IgD-negative memory B cell (primary cell): Measurements from ENCODE around the gene GFER. TPM values are rescaled to one million over a fixed set of nuclear protein-coding genes. Genes with fewer than 3 reads are reported as not detected.
"Not testable (repeated sequence)": the region's sequence is repeated elsewhere in the genome, so short reads cannot be mapped to it uniquely, and the experiment has no call there.

ENCODE experiments used
- H3K27ac Mint-ChIP-seq, 3 donors: one replicate each; pipeline ENCODE4 v1.8.0; 2020 to 2022; ENCODE audit warnings: mild to moderate bottlenecking in 3 of 3, mixed read lengths in 3 of 3, moderate library complexity in 1 of 3
- H3K27me3 Mint-ChIP-seq: one replicate; pipeline ENCODE4 v1.8.0; 2021; ENCODE audit warnings: mixed read lengths
- H3K36me3 Mint-ChIP-seq: one replicate; pipeline ENCODE4 v1.8.0; 2020; ENCODE audit warnings: mild to moderate bottlenecking, mixed read lengths
- H3K4me1 Mint-ChIP-seq, 3 donors: one replicate each; pipeline ENCODE4 v1.8.0; 2020 to 2022; ENCODE audit warnings: mixed read lengths in 3 of 3, mild to moderate bottlenecking in 1 of 3
- H3K4me3 Mint-ChIP-seq, 4 donors: one replicate each; pipeline ENCODE4 v1.8.0; 2020 to 2022; ENCODE audit warnings: mild to moderate bottlenecking in 4 of 4, mixed read lengths in 4 of 4, moderate library complexity in 3 of 4
- H3K9me3 Mint-ChIP-seq, 3 donors: one replicate each; pipeline ENCODE4 v1.8.0; 2020 to 2021; ENCODE audit warnings: mixed read lengths in 3 of 3, mild to moderate bottlenecking in 1 of 3
- polyA plus RNA-seq: library from polyadenylated mRNA; unstranded; fragments of 300-500 nt; fragmentation: Illumina TruSeq; gene quantifications from one replicate; pipeline ENCODE4 v1.2.3, GENCODE V29; 2021

GFER gene
- 39.0 TPM for polyA plus RNA-seq

DNA sequence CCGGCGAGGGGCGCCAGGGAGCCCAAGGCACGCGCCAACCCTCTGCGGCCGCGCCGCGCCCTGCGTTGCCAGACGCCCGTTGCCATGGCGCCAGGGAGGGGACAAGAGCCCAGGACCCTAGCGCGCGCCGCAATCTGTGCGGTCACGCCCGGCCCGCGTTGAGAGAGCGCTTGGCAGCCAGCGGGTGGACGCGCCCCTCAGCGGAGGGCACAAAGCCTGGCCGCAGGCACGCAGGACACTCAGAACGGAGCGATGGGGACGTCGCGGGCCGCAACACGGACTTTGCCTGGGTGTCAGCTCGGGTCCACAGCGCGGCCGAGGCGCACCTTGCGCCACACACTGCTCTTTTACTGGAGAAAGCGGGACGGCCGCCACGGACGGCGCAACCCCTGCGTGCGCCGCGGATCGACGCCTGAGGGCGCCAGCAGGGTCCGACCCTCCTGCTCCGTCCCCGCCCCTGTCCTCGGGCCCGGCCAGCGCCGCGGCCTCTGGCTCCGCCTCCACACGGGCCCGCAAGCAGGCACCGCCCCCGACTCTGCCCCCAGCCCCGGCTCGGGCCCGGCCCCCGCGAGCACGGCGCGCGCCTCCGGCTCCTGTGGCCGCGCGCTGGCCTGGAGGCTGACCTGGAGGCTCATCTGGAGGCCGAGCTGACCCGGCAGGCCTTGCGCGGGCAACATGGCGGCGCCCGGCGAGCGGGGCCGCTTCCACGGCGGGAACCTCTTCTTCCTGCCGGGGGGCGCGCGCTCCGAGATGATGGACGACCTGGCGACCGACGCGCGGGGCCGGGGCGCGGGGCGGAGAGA is at the start of gene GFER:
GFER (plus strand) TSS at position 650 of the 803 bp plus-strand sequence; CDS start at position 676, 26 bp downstream.
- Mint-ChIP-seq H3K27ac (peak within 1 kb of the TSS; percentile 81 to 87 (median 87)), H3K9me3 (no peaks in the 10 kb centered on the region), H3K36me3 (peaks cover under 1% of the 10 kb centered on the region), H3K4me3 (peak within 1 kb of the TSS; percentile 71 to 85 (median 77)), H3K27me3 (peaks cover 20% of the 10 kb centered on the region), H3K4me1 (peaks cover 0 to 5% (median 3%) of the 10 kb centered on the region in 3 donors)

DNA sequence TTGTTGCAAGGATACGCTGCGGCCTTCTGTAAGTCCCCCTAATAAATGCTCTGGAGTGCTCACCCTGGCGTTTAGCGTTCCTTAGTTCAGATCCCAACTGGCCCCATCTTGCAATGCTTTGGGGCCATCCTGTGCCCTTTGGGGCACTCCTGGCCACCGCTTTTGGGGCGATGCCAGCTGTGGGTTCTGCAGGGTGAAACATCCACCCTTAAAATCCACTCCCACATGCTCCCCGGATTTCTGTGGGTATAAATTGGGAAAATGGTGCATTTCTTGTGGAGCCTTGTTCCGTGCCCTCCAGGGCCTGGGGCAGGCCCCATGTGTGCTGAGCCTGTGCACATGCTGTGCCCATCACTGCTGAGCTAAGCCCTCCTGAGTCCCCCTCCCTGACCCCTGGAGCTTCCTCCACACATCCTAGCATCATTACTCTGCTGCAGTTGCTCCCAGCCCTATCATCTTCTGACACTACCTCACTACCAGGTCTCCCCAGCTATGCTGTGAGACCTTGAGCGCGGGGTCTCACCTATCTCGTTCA is 47.0 kb upstream of the GFER start:
- Mint-ChIP-seq H3K4me1 (peaks cover 0 to 2% (median 2%) of the 10 kb centered on the region in 3 donors), H3K4me3 (no peak overlapping the region), H3K9me3 (peaks cover 0 to 1% (median 0%) of the 10 kb centered on the region in 3 donors), H3K27ac (no peak overlapping the region), H3K36me3 (no peaks in the 10 kb centered on the region), H3K27me3 (no peaks in the 10 kb centered on the region)

- no peaks in the 10 kb centered on the region for H3K36me3 Mint-ChIP-seq
- no peak overlapping the region for H3K27ac Mint-ChIP-seq
- peaks cover 0 to 1% (median 0%) of the 10 kb centered on the region in 3 donors for H3K9me3 Mint-ChIP-seq
- no peaks in the 10 kb centered on the region for H3K27me3 Mint-ChIP-seq
- no peak overlapping the region for H3K4me3 Mint-ChIP-seq
- H3K4me1 Mint-ChIP-seq = peaks cover 2 to 5% (median 4%) of the 10 kb centered on the region in 3 donors
Observed at GRCh38 chr16:1938316-1938715, 45.7 kb upstream of the GFER start.

DNA sequence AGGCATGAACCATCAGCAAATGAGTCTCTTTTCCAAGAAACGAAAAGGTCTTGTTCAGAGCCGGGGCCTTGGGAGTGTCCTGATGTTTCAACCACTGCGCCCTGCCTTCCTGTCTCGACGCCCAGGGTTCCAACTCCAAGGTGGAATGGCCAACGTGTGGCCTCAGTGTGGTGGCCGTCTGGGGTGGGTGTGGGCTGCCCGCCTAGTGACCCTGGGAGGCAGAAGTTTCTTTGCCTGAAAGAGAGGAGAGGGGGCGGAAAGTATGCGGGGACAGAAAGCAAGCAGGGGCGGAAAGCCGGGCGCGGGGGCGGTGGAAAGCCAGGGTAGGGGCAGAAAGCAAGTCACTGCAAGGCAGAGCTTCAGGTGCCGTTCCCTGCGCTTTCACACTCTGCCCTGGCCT is 45.1 kb upstream of the GFER start:
- Mint-ChIP-seq H3K4me1 (peaks cover 2 to 7% (median 5%) of the 10 kb centered on the region in 3 donors), H3K27ac (no peak overlapping the region), H3K9me3 (peaks cover 0 to 1% (median 0%) of the 10 kb centered on the region in 3 donors), H3K36me3 (no peaks in the 10 kb centered on the region), H3K27me3 (no peaks in the 10 kb centered on the region), H3K4me3 (no peak overlapping the region)

GRCh38 chr16:1939833-1940232 is 44.2 kb upstream of the GFER start:
- H3K9me3 Mint-ChIP-seq, H3K27ac Mint-ChIP-seq, H3K4me3 Mint-ChIP-seq, H3K36me3 Mint-ChIP-seq, H3K27me3 Mint-ChIP-seq, H3K4me1 Mint-ChIP-seq: not testable (repeated sequence)

DNA sequence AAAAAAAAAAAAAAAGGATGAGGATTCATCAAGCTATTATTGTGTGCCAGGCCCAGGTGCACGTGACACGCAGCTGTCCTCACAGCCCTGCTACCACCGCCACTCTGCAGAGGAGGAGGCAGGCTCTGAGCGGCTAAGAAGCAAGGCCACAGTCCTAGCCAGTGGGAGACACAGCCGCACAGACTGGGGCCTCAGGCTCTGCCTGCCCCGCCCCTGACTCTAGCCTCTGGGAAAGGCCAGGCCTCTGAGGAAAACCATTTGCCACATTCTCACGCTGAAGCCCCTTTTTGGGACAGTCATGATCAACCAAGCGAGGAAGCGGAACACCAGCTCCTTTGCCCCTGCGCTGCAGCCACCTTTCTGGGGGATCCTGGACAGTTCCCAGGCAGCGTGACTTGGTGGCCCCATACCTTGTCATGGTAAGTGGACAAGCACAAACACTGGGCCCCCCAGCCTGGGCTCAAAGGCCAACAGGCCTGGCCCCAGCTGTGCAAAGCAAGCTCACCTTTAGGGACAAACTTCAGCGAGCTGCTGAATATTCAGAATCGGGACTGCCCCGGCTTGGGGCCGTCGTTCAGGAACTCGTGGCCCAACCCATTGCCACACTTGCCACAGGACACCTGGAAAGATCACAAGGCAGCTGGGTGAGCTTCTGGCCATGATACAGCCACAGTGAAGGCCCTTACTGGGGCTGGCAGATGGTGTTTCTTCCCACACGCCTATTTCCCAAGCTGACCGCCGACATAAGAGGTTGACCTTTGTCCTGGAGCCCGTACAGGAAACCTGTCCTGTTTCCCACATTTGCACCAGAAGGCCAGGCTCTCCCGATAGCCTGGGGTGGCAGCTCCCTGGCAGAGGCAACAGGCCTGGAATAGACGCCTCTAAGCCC is 43.5 kb upstream of the GFER start:
- H3K36me3 Mint-ChIP-seq = no peaks in the 10 kb centered on the region
- H3K27ac Mint-ChIP-seq = peak overlapping the region in 1 of 3 donors; percentile 35
- H3K4me1 Mint-ChIP-seq = peaks cover 2 to 7% (median 5%) of the 10 kb centered on the region in 3 donors
- peak overlapping the region in 1 of 4 donors; percentile 55 for H3K4me3 Mint-ChIP-seq
- H3K9me3 Mint-ChIP-seq = peaks cover 0 to 1% (median 0%) of the 10 kb centered on the region in 3 donors
- H3K27me3 Mint-ChIP-seq = no peaks in the 10 kb centered on the region

DNA sequence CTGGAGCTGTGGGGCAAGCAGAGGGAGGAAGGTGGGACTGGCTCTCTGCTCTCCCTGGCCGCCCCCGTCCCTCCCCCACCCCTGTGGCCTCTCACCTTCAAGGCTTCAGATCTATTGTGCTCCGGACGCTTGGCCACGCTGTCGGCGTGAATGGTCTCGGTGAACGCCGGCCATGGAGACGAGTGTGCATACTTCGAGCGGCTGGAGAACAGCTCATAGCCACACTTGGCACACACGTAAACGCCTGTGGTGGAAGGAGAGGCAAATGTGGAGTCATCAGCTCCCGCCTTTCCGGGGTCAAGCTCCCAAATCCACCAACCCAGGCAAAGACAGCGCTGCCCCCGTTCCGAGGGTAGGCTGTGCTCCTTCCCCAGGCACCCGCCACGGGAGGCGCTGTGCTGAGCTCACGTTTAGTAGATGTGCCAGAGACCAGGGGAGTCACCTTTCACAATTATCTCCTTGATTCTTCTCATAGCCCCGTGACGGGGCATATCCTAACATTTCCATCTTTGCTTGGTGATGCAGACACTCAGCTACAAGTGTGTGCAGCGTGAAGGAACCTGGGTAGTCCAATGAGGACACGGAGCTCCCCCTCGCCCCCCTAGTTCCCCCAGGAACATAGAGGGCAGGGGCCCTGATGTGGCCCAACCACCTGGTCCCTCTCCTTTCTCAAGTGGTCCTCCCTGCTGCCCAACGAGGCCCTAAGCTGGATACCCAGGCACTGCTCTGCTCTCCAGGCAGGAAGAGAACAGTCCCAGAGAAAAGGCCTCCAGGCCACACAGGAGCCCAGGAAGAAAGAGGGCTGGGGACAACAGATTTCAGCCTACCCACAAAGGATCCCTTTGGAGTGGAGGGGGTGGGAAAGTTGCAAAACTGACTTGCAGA is 42.6 kb upstream of the GFER start:
- no peaks in the 10 kb centered on the region for H3K36me3 Mint-ChIP-seq
- peak overlapping the region; percentile 88 to 94 (median 93) for H3K4me3 Mint-ChIP-seq
- no peaks in the 10 kb centered on the region for H3K27me3 Mint-ChIP-seq
- peaks cover 0 to 1% (median 0%) of the 10 kb centered on the region in 3 donors for H3K9me3 Mint-ChIP-seq
- H3K4me1 Mint-ChIP-seq = peaks cover 2 to 7% (median 5%) of the 10 kb centered on the region in 3 donors
- H3K27ac Mint-ChIP-seq = peak overlapping the region in 1 of 3 donors; percentile 67

GRCh38 chr16:1942047-1942809 is 41.8 kb upstream of the GFER start:
- no peaks in the 10 kb centered on the region for H3K36me3 Mint-ChIP-seq
- peak overlapping the region; percentile 88 to 94 (median 93) for H3K4me3 Mint-ChIP-seq
- H3K4me1 Mint-ChIP-seq = peaks cover 2 to 7% (median 5%) of the 10 kb centered on the region in 3 donors
- peaks cover 0 to under 1% (median 0%) of the 10 kb centered on the region in 3 donors for H3K9me3 Mint-ChIP-seq
- no peaks in the 10 kb centered on the region for H3K27me3 Mint-ChIP-seq
- peak overlapping the region in 1 of 3 donors; percentile 67 for H3K27ac Mint-ChIP-seq

GRCh38 chr16:1942810-1943726 is 40.9 kb upstream of the GFER start, which contains the start of gene MSRB1:
Gene MSRB1 (minus strand): TSS chr16:1943199. CDS start chr16:1943156, 43 bp downstream.
- peak within 1 kb of the TSS; percentile 88 to 94 (median 93) for H3K4me3 Mint-ChIP-seq
- H3K27ac Mint-ChIP-seq = peak within 1 kb of the TSS in 2 of 3 donors; percentile 71 to 74
- no peaks in the 10 kb centered on the region for H3K27me3 Mint-ChIP-seq
- no peaks in the 10 kb centered on the region for H3K9me3 Mint-ChIP-seq
- H3K4me1 Mint-ChIP-seq = peaks cover 2 to 7% (median 5%) of the 10 kb centered on the region in 3 donors
- H3K36me3 Mint-ChIP-seq = no peaks in the 10 kb centered on the region

GRCh38 chr16:1944612-1945199 is 39.3 kb upstream of the GFER start:
- no peaks in the 10 kb centered on the region for H3K9me3 Mint-ChIP-seq
- peaks cover 2 to 7% (median 5%) of the 10 kb centered on the region in 3 donors for H3K4me1 Mint-ChIP-seq
- peak overlapping the region; percentile 59 to 83 (median 72) for H3K4me3 Mint-ChIP-seq
- H3K27ac Mint-ChIP-seq = peak overlapping the region in 1 of 3 donors; percentile 58
- no peaks in the 10 kb centered on the region for H3K36me3 Mint-ChIP-seq
- no peaks in the 10 kb centered on the region for H3K27me3 Mint-ChIP-seq

DNA sequence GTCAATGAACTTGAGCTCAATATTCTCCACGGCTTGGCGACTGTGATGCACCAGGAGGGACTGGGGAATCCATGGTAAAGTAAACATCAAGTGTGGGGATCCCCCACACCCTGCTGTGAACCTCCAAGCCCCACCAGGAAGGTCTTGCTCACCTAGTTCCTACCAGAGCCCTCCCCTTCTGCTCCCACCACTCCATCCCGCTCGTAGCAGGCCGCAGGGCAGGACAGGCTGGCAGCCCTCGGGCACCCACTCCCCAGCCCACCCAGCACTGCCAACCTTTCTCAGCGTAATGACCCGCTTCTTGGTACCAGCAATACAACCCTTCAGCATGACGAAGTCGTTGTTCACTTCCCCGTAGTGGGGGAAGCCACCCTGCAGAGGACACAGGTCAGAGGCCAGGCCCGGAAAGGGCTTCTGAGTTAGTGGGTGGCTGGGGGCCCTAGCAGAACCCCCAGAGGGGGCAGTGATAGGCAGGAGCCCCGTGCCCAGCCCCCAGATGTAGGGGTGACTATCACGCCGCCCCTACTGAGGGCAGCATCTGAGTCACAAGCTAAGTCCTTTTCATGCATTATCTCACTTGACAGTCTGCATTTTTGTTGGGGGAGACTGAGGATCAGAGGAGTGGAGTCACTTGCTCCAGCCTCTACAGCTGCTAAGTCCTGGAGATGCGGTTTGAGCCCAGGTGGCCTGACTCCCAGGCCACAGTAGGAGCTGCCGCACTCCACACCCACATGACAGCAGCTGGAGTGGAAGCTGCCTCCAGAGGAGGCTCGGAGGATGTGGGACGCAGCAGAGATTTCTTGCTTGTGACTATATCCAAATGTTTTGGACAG is 38.2 kb upstream of the GFER start:
- H3K27ac Mint-ChIP-seq = no peak overlapping the region
- H3K27me3 Mint-ChIP-seq = peaks cover 2% of the 10 kb centered on the region
- H3K9me3 Mint-ChIP-seq = no peaks in the 10 kb centered on the region
- H3K36me3 Mint-ChIP-seq = no peaks in the 10 kb centered on the region
- peaks cover 2 to 7% (median 5%) of the 10 kb centered on the region in 3 donors for H3K4me1 Mint-ChIP-seq
- peak overlapping the region in 1 of 4 donors; percentile 26 for H3K4me3 Mint-ChIP-seq
